SU-DHL-6 (cell line): ENCODE measurements around the gene PCYT1B.
"Not testable (repeated sequence)": the region's sequence is repeated elsewhere in the genome, so short reads cannot be mapped to it uniquely, and the experiment has no call there.

Source experiments
- H2AFZ ChIP-seq: fragments of 200-600 bp; sonication (generic); 2 replicates; pipeline ENCODE4 v1.6.1; 2014; ENCODE audit warnings: low read depth, mild to moderate bottlenecking, moderate library complexity, mixed read lengths, antibody characterized with exemption, low read length; ENCODE audit not compliant: severe bottlenecking
- H3F3A ChIP-seq: fragments of 200-600 bp; shearing (Covaris generic); 2 replicates; pipeline ENCODE4 v1.6.0; 2016; ENCODE audit warnings: antibody characterized with exemption, mild to moderate bottlenecking; ENCODE audit not compliant: insufficient read depth
- H3K27ac ChIP-seq: fragments of 200-600 bp; sonication (generic); 2 replicates; pipeline ENCODE4 v1.5.1; 2016; ENCODE audit warnings: low read depth, mild to moderate bottlenecking, low read length, moderate library complexity, mixed read lengths
- H3K27me3 ChIP-seq: fragments of 200-600 bp; sonication (generic), shearing (Covaris generic); 2 replicates; pipeline ENCODE4 v1.6.0; 2014; ENCODE audit warnings: mild to moderate bottlenecking, low read length
- H3K36me3 ChIP-seq: fragments of 200-600 bp; sonication (generic); 2 replicates; pipeline ENCODE4 v1.6.1; 2014; ENCODE audit warnings: mild to moderate bottlenecking, low read length, mixed read lengths
- H3K4me2 ChIP-seq: fragments of 300-600, 200-600 bp; shearing (Covaris generic), sonication (generic); 2 replicates; pipeline ENCODE4 v1.6.0; 2014; ENCODE audit warnings: low read length, low read depth, mild to moderate bottlenecking; ENCODE audit not compliant: poor library complexity, severe bottlenecking
- H3K4me3 ChIP-seq: fragments of 200-600 bp; sonication (generic); 2 replicates; pipeline ENCODE4 v1.5.1; 2014; ENCODE audit warnings: antibody characterized with exemption, low read length, mild to moderate bottlenecking, mixed read lengths; ENCODE audit not compliant: insufficient read depth, poor library complexity, severe bottlenecking
- H3K79me2 ChIP-seq: fragments of 200-600 bp; sonication (generic); 2 replicates; pipeline ENCODE4 v1.6.1; 2014; ENCODE audit warnings: mild to moderate bottlenecking, low read length, moderate library complexity; ENCODE audit not compliant: insufficient read depth
- H3K9ac ChIP-seq: fragments of 200-600 bp; sonication (generic); 2 replicates; pipeline ENCODE4 v1.7.0; 2014; ENCODE audit warnings: mild to moderate bottlenecking, low read length
- H3K9me2 ChIP-seq: fragments of 200-600 bp; sonication (generic); replicated peaks from 2 replicates; pipeline ENCODE4 v1.6.1; 2014; ENCODE audit warnings: low read length; ENCODE audit not compliant: insufficient read depth
- H3K9me3 ChIP-seq: fragments of 200-600 bp; sonication (generic); 2 replicates; pipeline ENCODE4 v1.6.1; 2014; ENCODE audit warnings: low read length, mixed read lengths; ENCODE audit not compliant: insufficient read depth
- H4K20me1 ChIP-seq: fragments of 200-600 bp; sonication (generic); 2 replicates; pipeline ENCODE4 v1.6.1; 2014; ENCODE audit warnings: low read depth, mild to moderate bottlenecking, antibody characterized with exemption, low read length, moderate library complexity, mixed read lengths
- CTCF ChIP-seq: fragments of 200-600 bp; sonication (generic); IDR thresholded peaks from one replicate; pipeline ENCODE4 v1.5.1; 2017; ENCODE audit warnings: antibody characterized with exemption, mild to moderate bottlenecking, low read length, moderate library complexity; ENCODE audit not compliant: insufficient read depth, poor library complexity, severe bottlenecking
- EZH2phosphoT487 ChIP-seq: fragments of 200-600 bp; sonication (generic), shearing (Covaris generic); conservative IDR thresholded peaks from 2 replicates; pipeline ENCODE4 v1.6.1; 2018; ENCODE audit warnings: mild to moderate bottlenecking, antibody characterized with exemption, low read length, moderate library complexity, mixed read lengths

The PCYT1B gene

GRCh38 chrX:24629701-24630100, 17.4 kb downstream of the PCYT1B start:
- TF ChIP-seq EZH2phosphoT487 (no peak), CTCF (no peak)
- Histone ChIP-seq H3K27ac (no peak overlapping the region), H2AFZ (no peak overlapping the region), H3K9me3 (no peaks in the 10 kb centered on the region), H3K9ac (no peak overlapping the region), H3K9me2 (no peaks in the 10 kb centered on the region), H3K79me2 (no peaks in the 10 kb centered on the region), H4K20me1 (no peaks in the 10 kb centered on the region), H3K4me3 (no peak overlapping the region), H3K4me2 (no peak overlapping the region), H3K27me3 (no peaks in the 10 kb centered on the region), H3K36me3 (no peaks in the 10 kb centered on the region), H3F3A (no peaks in the 10 kb centered on the region)

GRCh38 chrX:24619647-24620046, 27.5 kb downstream of the PCYT1B start:
- TF ChIP-seq CTCF = no peak
- no peak for TF ChIP-seq EZH2phosphoT487

GRCh38 chrX:24610516-24610915, 36.6 kb downstream of the PCYT1B start:
- H3K9ac ChIP-seq = no peak overlapping the region
- H3F3A ChIP-seq = no peaks in the 10 kb centered on the region
- H3K9me2 ChIP-seq = no peaks in the 10 kb centered on the region
- no peak for TF ChIP-seq EZH2phosphoT487
- no peak for TF ChIP-seq CTCF
- no peak overlapping the region for H2AFZ ChIP-seq
- H3K4me3 ChIP-seq = no peak overlapping the region
- no peak overlapping the region for H3K27ac ChIP-seq
- no peaks in the 10 kb centered on the region for H3K9me3 ChIP-seq
- H4K20me1 ChIP-seq = no peaks in the 10 kb centered on the region
- no peak overlapping the region for H3K4me2 ChIP-seq
- H3K36me3 ChIP-seq = no peaks in the 10 kb centered on the region
- H3K27me3 ChIP-seq = no peaks in the 10 kb centered on the region
- H3K79me2 ChIP-seq = no peaks in the 10 kb centered on the region

More at GRCh38 chrX:24619647-24620046, 27.5 kb downstream of the PCYT1B start:
- Histone ChIP-seq H3K27me3 (no peaks in the 10 kb centered on the region), H3K9me2 (no peaks in the 10 kb centered on the region), H2AFZ (no peak overlapping the region), H3K9me3 (no peaks in the 10 kb centered on the region), H3K4me3 (no peak overlapping the region), H3K4me2 (no peak overlapping the region), H3K27ac (no peak overlapping the region), H3K9ac (no peak overlapping the region), H3K79me2 (no peaks in the 10 kb centered on the region), H4K20me1 (no peaks in the 10 kb centered on the region), H3F3A (no peaks in the 10 kb centered on the region), H3K36me3 (no peaks in the 10 kb centered on the region)

DNA sequence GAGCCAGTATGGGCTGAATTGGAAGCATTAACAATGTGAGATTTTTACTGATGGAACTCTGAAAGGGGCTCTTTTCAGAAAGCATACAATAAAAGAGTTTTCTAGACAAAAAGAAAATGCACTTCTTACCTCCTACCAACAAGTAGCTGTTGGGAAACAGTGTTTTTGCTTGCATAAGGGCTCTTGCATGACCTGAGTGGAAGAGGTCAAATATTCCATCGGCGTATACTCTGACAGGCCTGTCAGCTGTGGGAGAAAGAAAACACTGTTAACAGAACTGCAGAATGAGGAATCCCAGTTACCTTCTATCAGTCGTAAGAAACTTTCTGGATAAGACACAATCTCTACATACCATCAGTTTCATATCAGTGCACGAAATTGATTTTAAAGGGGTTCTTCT, 39.5 kb downstream of the PCYT1B start:
- Histone ChIP-seq H3K9ac (no peak overlapping the region), H3K4me3 (no peak overlapping the region), H3K27ac (no peak overlapping the region), H3K79me2 (no peaks in the 10 kb centered on the region), H4K20me1 (no peaks in the 10 kb centered on the region), H3K9me3 (no peaks in the 10 kb centered on the region), H3K9me2 (no peaks in the 10 kb centered on the region), H3F3A (no peaks in the 10 kb centered on the region), H2AFZ (no peak overlapping the region), H3K4me2 (no peak overlapping the region), H3K36me3 (no peaks in the 10 kb centered on the region), H3K27me3 (no peaks in the 10 kb centered on the region)
- TF ChIP-seq CTCF (no peak), EZH2phosphoT487 (no peak)

- H3F3A ChIP-seq, H3K9me2 ChIP-seq, H2AFZ ChIP-seq, H3K79me2 ChIP-seq, H3K36me3 ChIP-seq, H3K4me3 ChIP-seq, H3K9ac ChIP-seq, H3K27me3 ChIP-seq, H3K4me2 ChIP-seq, H3K9me3 ChIP-seq, H3K27ac ChIP-seq, H4K20me1 ChIP-seq: not testable (repeated sequence)
Observed at GRCh38 chrX:24605941-24606340, 41.2 kb downstream of the PCYT1B start.
